ENCODE data around the gene CD300A.
"Not testable (repeated sequence)": the region's sequence is repeated elsewhere in the genome, so short reads cannot be mapped to it uniquely, and the experiment has no call there.

The CD300A gene

DNA sequence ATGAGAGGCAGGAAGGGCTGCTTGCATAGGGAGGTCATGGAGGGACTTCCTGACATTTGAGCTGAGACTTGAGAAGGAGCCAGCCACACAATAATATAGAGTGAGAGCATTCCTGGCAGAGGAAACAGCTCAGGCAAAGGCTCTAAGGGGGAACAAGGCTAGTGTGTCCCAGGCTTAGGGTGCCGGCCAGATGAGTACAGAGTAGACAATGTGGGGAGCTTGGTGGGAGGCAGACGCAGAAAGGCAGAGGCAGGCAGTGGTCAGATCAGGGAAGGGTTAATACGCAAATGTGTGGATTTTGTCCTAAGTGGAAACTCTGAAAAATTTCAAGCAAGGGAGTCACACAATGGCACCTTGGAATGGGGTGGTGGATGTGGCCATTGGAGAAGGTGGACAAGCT is 33.6 kb downstream of the CD300A start:
- H3K4me3 ChIP-seq (ENCODE audit: low read depth, low read length) = no peak overlapping the region
- TF ChIP-seq, protein P1, sequence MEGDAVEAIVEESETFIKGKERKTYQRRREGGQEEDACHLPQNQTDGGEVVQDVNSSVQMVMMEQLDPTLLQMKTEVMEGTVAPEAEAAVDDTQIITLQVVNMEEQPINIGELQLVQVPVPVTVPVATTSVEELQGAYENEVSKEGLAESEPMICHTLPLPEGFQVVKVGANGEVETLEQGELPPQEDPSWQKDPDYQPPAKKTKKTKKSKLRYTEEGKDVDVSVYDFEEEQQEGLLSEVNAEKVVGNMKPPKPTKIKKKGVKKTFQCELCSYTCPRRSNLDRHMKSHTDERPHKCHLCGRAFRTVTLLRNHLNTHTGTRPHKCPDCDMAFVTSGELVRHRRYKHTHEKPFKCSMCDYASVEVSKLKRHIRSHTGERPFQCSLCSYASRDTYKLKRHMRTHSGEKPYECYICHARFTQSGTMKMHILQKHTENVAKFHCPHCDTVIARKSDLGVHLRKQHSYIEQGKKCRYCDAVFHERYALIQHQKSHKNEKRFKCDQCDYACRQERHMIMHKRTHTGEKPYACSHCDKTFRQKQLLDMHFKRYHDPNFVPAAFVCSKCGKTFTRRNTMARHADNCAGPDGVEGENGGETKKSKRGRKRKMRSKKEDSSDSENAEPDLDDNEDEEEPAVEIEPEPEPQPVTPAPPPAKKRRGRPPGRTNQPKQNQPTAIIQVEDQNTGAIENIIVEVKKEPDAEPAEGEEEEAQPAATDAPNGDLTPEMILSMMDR (IDR thresholded peaks at IDR 0.05; ENCODE audit: low read depth, low read length) = no peak

DNA sequence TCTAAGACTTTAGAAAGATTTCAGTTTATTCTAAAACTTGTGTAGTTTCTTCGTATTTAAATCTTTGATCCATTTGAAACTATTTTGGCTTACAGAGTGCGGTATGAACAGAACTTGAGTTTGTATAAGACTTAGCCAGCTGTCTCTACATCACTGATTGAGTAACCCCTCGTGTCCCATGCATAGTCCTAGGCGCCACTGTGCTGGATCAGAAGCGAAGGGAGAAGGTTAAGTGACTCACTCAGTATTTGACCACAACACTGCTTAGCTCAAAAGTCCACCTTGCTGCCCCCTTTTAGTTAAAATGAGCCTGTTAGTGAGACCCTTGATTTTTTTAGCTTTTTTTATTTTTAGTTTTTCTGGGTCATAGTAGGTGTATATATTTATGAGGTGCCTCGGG is 36.4 kb downstream of the CD300A start:
- no peak overlapping the region for H3K4me3 ChIP-seq (ENCODE audit: low read depth, low read length)
- TF ChIP-seq, protein P1 (IDR thresholded peaks at IDR 0.05; ENCODE audit: low read depth, low read length) = no peak

DNA sequence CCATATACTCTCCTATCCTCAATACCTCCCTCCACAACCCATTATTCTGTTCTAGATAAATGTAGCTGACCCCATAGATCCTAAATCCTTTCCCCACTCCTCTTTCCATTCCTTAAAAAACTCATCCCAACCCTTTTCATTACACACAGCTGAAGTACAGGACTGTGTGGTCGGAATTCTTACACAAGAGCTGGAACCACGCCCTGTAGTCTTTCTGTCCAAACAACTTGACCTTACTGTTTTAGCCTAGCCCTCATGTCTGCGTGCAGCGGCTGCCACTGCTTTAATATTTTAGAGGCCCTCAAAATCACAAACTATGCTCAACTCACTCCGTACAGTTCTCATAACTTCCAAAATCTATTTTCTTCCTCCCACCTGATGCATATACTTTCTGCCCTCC is 37.5 kb downstream of the CD300A start:
- not testable (repeated sequence) for H3K4me3 ChIP-seq (ENCODE audit: low read depth, low read length)

DNA sequence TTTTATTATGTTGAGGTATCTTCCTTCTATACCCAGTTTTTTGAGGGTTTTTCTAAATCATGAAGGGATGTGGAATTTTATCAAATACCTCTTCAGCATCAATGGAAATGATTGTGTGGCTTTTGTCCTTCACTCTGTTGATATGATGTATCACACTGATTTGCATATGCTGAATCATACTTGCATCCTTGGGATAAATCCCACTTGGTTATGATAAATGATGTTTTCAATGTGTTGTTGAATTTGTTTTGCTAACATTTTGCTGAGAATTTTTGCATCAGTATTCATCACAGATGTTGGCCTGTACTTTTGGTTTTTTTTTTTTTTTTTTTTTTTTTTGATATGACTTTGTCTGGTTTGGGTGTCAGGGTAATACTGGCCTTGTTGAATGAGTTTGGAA is 41.7 kb downstream of the CD300A start:
- TF ChIP-seq, protein P1 (IDR thresholded peaks at IDR 0.05; ENCODE audit: low read depth, low read length) = no peak
- H3K4me3 ChIP-seq (ENCODE audit: low read depth, low read length) = no peak overlapping the region

DNA sequence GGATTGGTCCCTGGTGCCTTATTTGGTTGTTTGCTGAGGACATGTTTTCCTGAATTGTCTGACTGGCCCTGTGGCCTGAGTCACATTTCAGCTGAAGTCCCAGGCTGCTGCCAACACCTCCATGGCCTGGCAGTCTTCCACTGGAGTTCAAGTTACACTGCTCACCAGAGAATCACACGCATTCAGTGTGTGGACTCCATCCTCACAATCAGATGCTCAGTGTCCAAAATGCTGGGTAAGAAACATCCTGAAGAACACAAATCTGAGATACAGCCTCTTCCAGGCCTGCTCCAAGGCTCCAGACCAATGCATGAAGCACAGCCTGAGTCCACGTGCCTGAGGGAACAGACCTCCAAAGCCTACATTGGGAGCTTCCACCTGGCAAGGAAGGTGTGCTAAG is 45.6 kb downstream of the CD300A start:
- TF ChIP-seq, protein P1 (IDR thresholded peaks at IDR 0.05; ENCODE audit: low read depth, low read length) = no peak

DNA sequence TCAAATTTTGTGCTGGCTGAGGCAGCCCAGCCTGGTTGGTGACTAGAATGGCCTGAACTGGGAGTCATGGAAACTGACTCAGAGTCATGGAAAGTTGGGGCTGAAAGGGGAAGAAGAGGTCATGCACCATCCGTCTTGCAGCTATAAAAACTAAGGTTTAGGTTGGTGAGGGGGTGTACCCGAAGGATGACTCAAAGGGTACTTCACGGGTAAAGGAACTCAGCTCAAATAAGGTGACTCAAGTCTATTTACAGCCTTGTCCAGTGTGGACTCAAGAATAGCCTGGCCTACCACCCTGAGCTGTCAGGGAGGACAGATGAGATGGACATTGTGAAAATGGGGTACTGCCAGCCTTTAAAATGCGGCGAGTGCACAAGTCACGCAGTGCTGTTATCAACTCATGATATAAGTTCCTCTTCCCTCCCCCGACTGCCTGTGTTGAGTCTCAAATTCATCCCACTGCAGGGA is 46.2 kb downstream of the CD300A start:
- TF ChIP-seq, protein P1 (IDR thresholded peaks at IDR 0.05; ENCODE audit: low read depth, low read length) = no peak

More for the DNA sequence above, 45.6 kb downstream of the CD300A start:
- no peak overlapping the region for H3K4me3 ChIP-seq (ENCODE audit: low read depth, low read length)

DNA sequence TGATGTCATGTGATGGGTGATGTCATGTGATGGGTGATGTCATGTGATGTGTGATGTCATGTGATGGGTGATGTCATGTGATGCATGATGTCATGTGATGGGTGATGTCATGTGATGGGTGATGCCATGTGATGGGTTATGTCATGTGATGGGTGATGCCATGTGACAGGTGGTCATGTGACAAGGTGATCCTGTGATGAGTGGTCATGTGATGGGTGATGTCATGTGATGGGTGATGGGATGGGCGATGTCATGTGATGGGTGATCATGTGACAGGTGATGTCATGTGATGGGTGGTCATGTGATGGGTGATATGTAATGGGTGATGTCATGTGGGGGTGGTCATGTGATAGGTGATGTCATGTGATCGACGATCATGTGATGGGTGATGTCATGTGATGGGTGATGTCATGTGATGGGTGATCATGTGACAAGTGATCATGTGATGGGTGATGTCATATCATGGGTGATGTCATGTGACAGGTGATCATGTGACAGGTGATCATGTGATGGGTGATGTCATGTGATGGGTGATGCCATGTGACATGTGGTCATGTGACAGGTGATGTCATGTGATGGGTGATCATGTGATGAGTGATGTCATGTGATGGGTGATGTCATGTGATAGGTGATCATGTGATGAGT is 47.7 kb downstream of the CD300A start:
- TF ChIP-seq, protein P1 (IDR thresholded peaks at IDR 0.05; ENCODE audit: low read depth, low read length) = no peak
- H3K4me3 ChIP-seq (ENCODE audit: low read depth, low read length) = no peak overlapping the region

More for the DNA sequence above, 46.2 kb downstream of the CD300A start:
- H3K4me3 ChIP-seq (ENCODE audit: low read depth, low read length) = no peak overlapping the region
